CD4-positive, alpha-beta memory T cell (primary cell): ENCODE data around the gene NPAS2. TPM values are rescaled to one million over a fixed set of nuclear protein-coding genes. Genes with fewer than 3 reads are reported as not detected.

Experiments used
- CTCF ChIA-PET: fragments of 350-600 bp; sonication (Branson Sonifier 250); formaldehyde crosslinking; loops from one replicate; lab custom pipeline; 2021; ENCODE audit warnings: inconsistent platforms; ENCODE audit not compliant: partially characterized antibody; lab: Charles Lee
- POLR2A ChIA-PET: fragments of 350-600 bp; sonication (Branson Sonifier 250); formaldehyde crosslinking; loops from one replicate; lab custom pipeline; 2021; ENCODE audit not compliant: partially characterized antibody; lab: Charles Lee
- DNase-seq, 5 donors: peaks; one replicate each; pipeline versions ENCODE4 v3.0.0 to v3.0.0-alpha.2; 2020 to 2022; ENCODE audit warnings: mixed read lengths in 1 of 5
- H3K27ac ChIP-seq: one replicate; pipeline ENCODE4 v1.7.0; 2013; ENCODE audit warnings: low read depth, low read length
- H3K27me3 ChIP-seq: 2 replicates; pipeline ENCODE4 v1.7.0; 2013; ENCODE audit warnings: mild to moderate bottlenecking, low read length, moderate library complexity; ENCODE audit not compliant: insufficient read depth
- H3K36me3 ChIP-seq: 2 replicates; pipeline ENCODE4 v1.7.0; 2013; ENCODE audit warnings: mild to moderate bottlenecking, low read length, moderate library complexity; ENCODE audit not compliant: insufficient read depth
- H3K4me1 ChIP-seq: 2 replicates; pipeline ENCODE4 v1.7.0; 2013; ENCODE audit warnings: mild to moderate bottlenecking, low read length, moderate library complexity; ENCODE audit not compliant: insufficient read depth
- H3K4me3 ChIP-seq, 2 donors: one replicate each; pipeline ENCODE4 v1.7.0; 2013; ENCODE audit warnings: low read length in 2 of 2, mild to moderate bottlenecking in 1 of 2
- H3K9me3 ChIP-seq, 2 donors: one replicate each; pipeline ENCODE4 v1.7.0; 2013; ENCODE audit warnings: low read length in 2 of 2, control low read depth in 1 of 2; ENCODE audit not compliant: control insufficient read depth in 1 of 2
- H3K27ac Mint-ChIP-seq, 7 donors: one replicate each; pipeline ENCODE4 v1.8.0; 2020 to 2021; ENCODE audit warnings: mixed read lengths in 7 of 7, mild to moderate bottlenecking in 6 of 7, inconsistent platforms in 3 of 7, moderate library complexity in 3 of 7
- H3K27me3 Mint-ChIP-seq, 2 donors: one replicate each; pipeline ENCODE4 v1.8.0; 2020 to 2021; ENCODE audit warnings: mixed read lengths in 2 of 2
- H3K36me3 Mint-ChIP-seq, 2 donors: one replicate each; pipeline ENCODE4 v1.8.0; 2020 to 2021; ENCODE audit warnings: mixed read lengths in 2 of 2, inconsistent platforms in 1 of 2, mild to moderate bottlenecking in 1 of 2
- H3K4me1 Mint-ChIP-seq, 4 donors: one replicate each; pipeline ENCODE4 v1.8.0; 2020 to 2021; ENCODE audit warnings: mixed read lengths in 4 of 4, mild to moderate bottlenecking in 1 of 4
- H3K4me3 Mint-ChIP-seq, 8 donors: one replicate each; pipeline ENCODE4 v1.8.0; 2020 to 2021; ENCODE audit warnings: mixed read lengths in 8 of 8, mild to moderate bottlenecking in 7 of 8, moderate library complexity in 6 of 8, inconsistent platforms in 3 of 8
- H3K9me3 Mint-ChIP-seq, 8 donors: one replicate each; pipeline ENCODE4 v1.8.0; 2020 to 2021; ENCODE audit warnings: mixed read lengths in 8 of 8, mild to moderate bottlenecking in 5 of 8, inconsistent platforms in 3 of 8, moderate library complexity in 1 of 8
- intact Hi-C: fragments of 100-400 bp; cut with micrococcal nuclease; formaldehyde crosslinking; loops from one replicate; pipeline ENCODE4 v1.15.1; 2023
- polyA plus RNA-seq, 2 donors: library from polyadenylated mRNA; unstranded; fragments of 300-500 nt; fragmentation: Illumina TruSeq; gene quantifications; one replicate each; pipeline ENCODE4 v1.2.3, GENCODE V29; 2021
- total RNA-seq, 2 experiments: library from RNA; stranded (reverse); gene quantifications; one replicate each; pipeline ENCODE4 v1.2.3, GENCODE V29; 2021

NPAS2 gene
- total and polyA plus RNA-seq, 4 experiments from 2014 or later: 0.79 to 2.6 (median 2.1) TPM; not detected in 1

- ChIA-PET CTCF (no interaction called here), POLR2A (no interaction called here)
- DNase-seq: no peak
- Mint-ChIP-seq H3K9me3 (peaks cover 0 to 6% (median 0%) of the 10 kb centered on the region in 8 donors), H3K27ac (no peak overlapping the region), H3K36me3 (no peaks in the 10 kb centered on the region), H3K4me1 (no peaks in the 10 kb centered on the region), H3K4me3 (no peak overlapping the region), H3K27me3 (peaks cover 6 to 13% of the 10 kb centered on the region in 2 donors)
- intact Hi-C loops: no loop called here
- H3K27me3 ChIP-seq: no peaks in the 10 kb centered on the region
- no peak overlapping the region for H3K4me3 ChIP-seq
- no peaks in the 10 kb centered on the region for H3K36me3 ChIP-seq
- no peaks in the 10 kb centered on the region for H3K9me3 ChIP-seq
- no peak overlapping the region for H3K27ac ChIP-seq
- H3K4me1 ChIP-seq: no peaks in the 10 kb centered on the region
Observed at GRCh38 chr2:100840519-100840918, 20.6 kb downstream of the NPAS2 start.

GRCh38 chr2:100842241-100842922 is 22.4 kb downstream of the NPAS2 start:
- H3K4me1 ChIP-seq: no peaks in the 10 kb centered on the region
- H3K4me1 Mint-ChIP-seq: no peaks in the 10 kb centered on the region
- DNase-seq: no peak
- peaks cover 4 to 9% of the 10 kb centered on the region in 2 donors for H3K27me3 Mint-ChIP-seq
- no peak overlapping the region for H3K27ac ChIP-seq
- no peaks in the 10 kb centered on the region for H3K9me3 ChIP-seq
- H3K27me3 ChIP-seq: no peaks in the 10 kb centered on the region
- no peaks in the 10 kb centered on the region for H3K36me3 Mint-ChIP-seq
- no peak overlapping the region for H3K4me3 Mint-ChIP-seq
- POLR2A ChIA-PET: no interaction called here
- intact Hi-C loops: no loop called here
- no peaks in the 10 kb centered on the region for H3K36me3 ChIP-seq
- H3K4me3 ChIP-seq: no peak overlapping the region
- H3K27ac Mint-ChIP-seq: no peak overlapping the region
- H3K9me3 Mint-ChIP-seq: peaks cover 0 to 6% (median 1%) of the 10 kb centered on the region in 8 donors
- CTCF ChIA-PET: interaction anchor here (0.7 kb wide), 1 partner anchor 570 kb away, joined by 4 read pairs; no protein-coding TSS in a partner anchor

- H3K27ac ChIP-seq: no peak overlapping the region
- peaks cover 0 to 6% (median 2%) of the 10 kb centered on the region in 8 donors for H3K9me3 Mint-ChIP-seq
- H3K27me3 Mint-ChIP-seq: peaks cover 7 to 15% of the 10 kb centered on the region in 2 donors
- ChIA-PET POLR2A (no interaction called here), CTCF (interaction anchor here (1.3 kb wide), 1 partner anchor 26 kb away, joined by 3 read pairs; no protein-coding TSS in a partner anchor)
- no peaks in the 10 kb centered on the region for H3K4me1 ChIP-seq
- no peaks in the 10 kb centered on the region for H3K9me3 ChIP-seq
- DNase-seq: no peak
- no peaks in the 10 kb centered on the region for H3K4me1 Mint-ChIP-seq
- H3K36me3 ChIP-seq: no peaks in the 10 kb centered on the region
- intact Hi-C loops: no loop called here
- no peak overlapping the region for H3K4me3 Mint-ChIP-seq
- no peaks in the 10 kb centered on the region for H3K36me3 Mint-ChIP-seq
- H3K27me3 ChIP-seq: no peaks in the 10 kb centered on the region
- no peak overlapping the region for H3K27ac Mint-ChIP-seq
- no peak overlapping the region for H3K4me3 ChIP-seq
Observed at GRCh38 chr2:100844514-100844913, 24.6 kb downstream of the NPAS2 start.

GRCh38 chr2:100845141-100845991 is 25.4 kb downstream of the NPAS2 start:
- Histone ChIP-seq H3K9me3 (no peaks in the 10 kb centered on the region), H3K36me3 (no peaks in the 10 kb centered on the region), H3K27me3 (no peaks in the 10 kb centered on the region), H3K27ac (no peak overlapping the region), H3K4me3 (no peak overlapping the region), H3K4me1 (no peaks in the 10 kb centered on the region)
- H3K4me3 Mint-ChIP-seq: no peak overlapping the region
- CTCF ChIA-PET: interaction anchor here (1.3 kb wide), 1 partner anchor 25 kb away, joined by 3 read pairs; no protein-coding TSS in a partner anchor
- POLR2A ChIA-PET: no interaction called here
- no peaks in the 10 kb centered on the region for H3K36me3 Mint-ChIP-seq
- H3K27me3 Mint-ChIP-seq: peaks cover 7 to 16% of the 10 kb centered on the region in 2 donors
- H3K9me3 Mint-ChIP-seq: peaks cover 0 to 6% (median 2%) of the 10 kb centered on the region in 8 donors
- no peak for DNase-seq
- no peaks in the 10 kb centered on the region for H3K4me1 Mint-ChIP-seq
- H3K27ac Mint-ChIP-seq: no peak overlapping the region
- intact Hi-C loops: no loop called here

- DNase-seq: no peak
- Histone ChIP-seq H3K36me3 (no peaks in the 10 kb centered on the region), H3K4me3 (no peak overlapping the region), H3K9me3 (no peaks in the 10 kb centered on the region), H3K27me3 (no peaks in the 10 kb centered on the region), H3K27ac (no peak overlapping the region), H3K4me1 (no peaks in the 10 kb centered on the region)
- Mint-ChIP-seq H3K27me3 (peaks cover 7 to 18% of the 10 kb centered on the region in 2 donors), H3K27ac (no peak overlapping the region), H3K36me3 (no peaks in the 10 kb centered on the region), H3K9me3 (peaks cover 0 to 6% (median 2%) of the 10 kb centered on the region in 8 donors), H3K4me3 (no peak overlapping the region), H3K4me1 (no peaks in the 10 kb centered on the region)
- ChIA-PET CTCF (no interaction called here), POLR2A (no interaction called here)
- intact Hi-C loops: no loop called here
Observed at GRCh38 chr2:100846716-100847115, 26.8 kb downstream of the NPAS2 start.

- CTCF ChIA-PET: no interaction called here
- POLR2A ChIA-PET: no interaction called here
- intact Hi-C loops: no loop called here
- H3K4me3 Mint-ChIP-seq: no peak overlapping the region
- DNase-seq: no peak
- Histone ChIP-seq H3K27ac (no peak overlapping the region), H3K4me1 (no peaks in the 10 kb centered on the region), H3K4me3 (no peak overlapping the region), H3K36me3 (no peaks in the 10 kb centered on the region), H3K27me3 (no peaks in the 10 kb centered on the region), H3K9me3 (no peaks in the 10 kb centered on the region)
- H3K9me3 Mint-ChIP-seq: peaks cover 0 to 2% (median 0%) of the 10 kb centered on the region in 8 donors
- no peaks in the 10 kb centered on the region for H3K36me3 Mint-ChIP-seq
- H3K27me3 Mint-ChIP-seq: peaks cover 5 to 11% of the 10 kb centered on the region in 2 donors
- H3K4me1 Mint-ChIP-seq: no peaks in the 10 kb centered on the region
- no peak overlapping the region for H3K27ac Mint-ChIP-seq
Observed at GRCh38 chr2:100852447-100852846, 32.5 kb downstream of the NPAS2 start.
